ENCODE results near the gene MAGI2. TPM values are rescaled to one million over a fixed set of nuclear protein-coding genes. Genes with fewer than 3 reads are reported as not detected.

MAGI2 gene
- total RNA-seq, 1 donor from 2014 or later, result 5.4 TPM

- Histone ChIP-seq H3K27me3 (ENCODE audit: insufficient read depth, low read length) (no peaks in the 10 kb centered on the region), H3K36me3 (ENCODE audit: insufficient read depth, low read length) (no peaks in the 10 kb centered on the region), H3K9ac (ENCODE audit: low read length) (no peak overlapping the region), H3K9me3 (ENCODE audit: insufficient read depth, low read depth, low read length) (no peaks in the 10 kb centered on the region), H2AFZ (ENCODE audit: low read depth, low read length) (no peak overlapping the region), H3K27ac (ENCODE audit: low read depth, low read length) (no peak overlapping the region), H4K20me1 (ENCODE audit: insufficient read depth, low read length) (no peaks in the 10 kb centered on the region), H3K79me2 (ENCODE audit: insufficient read depth, low read length) (no peaks in the 10 kb centered on the region), H3K4me3 (ENCODE audit: insufficient read depth, low read depth, low read length) (no peak overlapping the region), H3K4me1 (ENCODE audit: insufficient read depth, low read length) (peaks cover 6% of the 10 kb centered on the region), H3K4me2 (ENCODE audit: low read length) (no peak overlapping the region)
- H3K27ac Mint-ChIP-seq (ENCODE audit: unreplicated experiment), result no peak overlapping the region
- no peaks in the 10 kb centered on the region for H3K27me3 Mint-ChIP-seq (ENCODE audit: low read depth, unreplicated experiment)
- no peaks in the 10 kb centered on the region for H3K36me3 Mint-ChIP-seq (ENCODE audit: low read depth, unreplicated experiment)
- no peaks in the 10 kb centered on the region for H3K4me1 Mint-ChIP-seq (ENCODE audit: low read depth, unreplicated experiment)
- peak; percentile 31 for DNase-seq (ENCODE audit: low read depth)
- FAIRE-seq, result peak; percentile 32
- H3K9me3 Mint-ChIP-seq (ENCODE audit: unreplicated experiment), result no peaks in the 10 kb centered on the region
- no peak overlapping the region for H3K4me3 Mint-ChIP-seq (ENCODE audit: unreplicated experiment)
- TF ChIP-seq, protein P1, sequence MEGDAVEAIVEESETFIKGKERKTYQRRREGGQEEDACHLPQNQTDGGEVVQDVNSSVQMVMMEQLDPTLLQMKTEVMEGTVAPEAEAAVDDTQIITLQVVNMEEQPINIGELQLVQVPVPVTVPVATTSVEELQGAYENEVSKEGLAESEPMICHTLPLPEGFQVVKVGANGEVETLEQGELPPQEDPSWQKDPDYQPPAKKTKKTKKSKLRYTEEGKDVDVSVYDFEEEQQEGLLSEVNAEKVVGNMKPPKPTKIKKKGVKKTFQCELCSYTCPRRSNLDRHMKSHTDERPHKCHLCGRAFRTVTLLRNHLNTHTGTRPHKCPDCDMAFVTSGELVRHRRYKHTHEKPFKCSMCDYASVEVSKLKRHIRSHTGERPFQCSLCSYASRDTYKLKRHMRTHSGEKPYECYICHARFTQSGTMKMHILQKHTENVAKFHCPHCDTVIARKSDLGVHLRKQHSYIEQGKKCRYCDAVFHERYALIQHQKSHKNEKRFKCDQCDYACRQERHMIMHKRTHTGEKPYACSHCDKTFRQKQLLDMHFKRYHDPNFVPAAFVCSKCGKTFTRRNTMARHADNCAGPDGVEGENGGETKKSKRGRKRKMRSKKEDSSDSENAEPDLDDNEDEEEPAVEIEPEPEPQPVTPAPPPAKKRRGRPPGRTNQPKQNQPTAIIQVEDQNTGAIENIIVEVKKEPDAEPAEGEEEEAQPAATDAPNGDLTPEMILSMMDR (IDR thresholded peaks at IDR 0.05; ENCODE audit: insufficient read depth, low read depth, low read length), result no peak
- TF ChIP-seq EZH2 (IDR thresholded peaks at IDR 0.05; ENCODE audit: insufficient read depth, low read length), result no peak
These were observed 1369.9 kb downstream of the MAGI2 start for GRCh38 chr7:78083476-78084120.

GRCh38 chr7:78082556-78082955, 1370.9 kb downstream of the MAGI2 start:
- no peaks in the 10 kb centered on the region for H3K36me3 Mint-ChIP-seq (ENCODE audit: low read depth, unreplicated experiment)
- H3K4me3 Mint-ChIP-seq (ENCODE audit: unreplicated experiment), result no peak overlapping the region
- peak overlapping the region; percentile 21 for H3K27ac Mint-ChIP-seq (ENCODE audit: unreplicated experiment)
- Histone ChIP-seq H4K20me1 (ENCODE audit: insufficient read depth, low read length) (no peaks in the 10 kb centered on the region), H3K4me1 (ENCODE audit: insufficient read depth, low read length) (peaks cover 6% of the 10 kb centered on the region), H2AFZ (ENCODE audit: low read depth, low read length) (no peak overlapping the region), H3K4me2 (ENCODE audit: low read length) (no peak overlapping the region), H3K27me3 (ENCODE audit: insufficient read depth, low read length) (no peaks in the 10 kb centered on the region), H3K4me3 (ENCODE audit: insufficient read depth, low read depth, low read length) (no peak overlapping the region), H3K79me2 (ENCODE audit: insufficient read depth, low read length) (no peaks in the 10 kb centered on the region), H3K36me3 (ENCODE audit: insufficient read depth, low read length) (no peaks in the 10 kb centered on the region), H3K9ac (ENCODE audit: low read length) (no peak overlapping the region), H3K27ac (ENCODE audit: low read depth, low read length) (no peak overlapping the region), H3K9me3 (ENCODE audit: insufficient read depth, low read depth, low read length) (no peaks in the 10 kb centered on the region)
- H3K4me1 Mint-ChIP-seq (ENCODE audit: low read depth, unreplicated experiment), result no peaks in the 10 kb centered on the region
- no peak for FAIRE-seq
- H3K9me3 Mint-ChIP-seq (ENCODE audit: unreplicated experiment), result no peaks in the 10 kb centered on the region
- TF ChIP-seq, protein P1 (IDR thresholded peaks at IDR 0.05; ENCODE audit: insufficient read depth, low read depth, low read length), result no peak
- TF ChIP-seq EZH2 (IDR thresholded peaks at IDR 0.05; ENCODE audit: insufficient read depth, low read length), result no peak
- DNase-seq (ENCODE audit: low read depth), result no peak
- H3K27me3 Mint-ChIP-seq (ENCODE audit: low read depth, unreplicated experiment), result no peaks in the 10 kb centered on the region

DNA sequence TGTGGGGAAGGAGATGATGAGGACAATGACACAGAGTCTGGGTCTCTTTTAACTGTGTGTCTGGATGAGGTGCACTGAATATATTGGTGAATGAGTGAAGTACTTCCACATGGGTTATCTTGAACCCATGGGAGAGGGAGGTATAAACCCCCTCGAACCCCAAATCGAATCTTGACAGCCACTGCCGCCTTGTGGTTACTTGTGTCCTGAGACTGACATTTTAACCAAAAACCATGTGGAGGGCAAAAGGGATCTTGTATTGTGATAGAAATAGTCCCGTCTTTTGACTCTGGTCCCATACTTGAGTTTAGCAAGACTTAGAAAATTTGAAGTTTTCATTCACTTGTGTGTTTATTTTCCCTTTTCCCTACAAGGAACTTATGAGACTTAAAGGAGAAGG, 1371.6 kb downstream of the MAGI2 start:
- Mint-ChIP-seq H3K27ac (ENCODE audit: unreplicated experiment) (no peak overlapping the region), H3K27me3 (ENCODE audit: low read depth, unreplicated experiment) (no peaks in the 10 kb centered on the region), H3K4me3 (ENCODE audit: unreplicated experiment) (no peak overlapping the region), H3K4me1 (ENCODE audit: low read depth, unreplicated experiment) (no peaks in the 10 kb centered on the region), H3K36me3 (ENCODE audit: low read depth, unreplicated experiment) (no peaks in the 10 kb centered on the region), H3K9me3 (ENCODE audit: unreplicated experiment) (no peaks in the 10 kb centered on the region)
- TF ChIP-seq EZH2 (IDR thresholded peaks at IDR 0.05; ENCODE audit: insufficient read depth, low read length), result no peak
- TF ChIP-seq, protein P1 (IDR thresholded peaks at IDR 0.05; ENCODE audit: insufficient read depth, low read depth, low read length), result no peak
- Histone ChIP-seq H3K9me3 (ENCODE audit: insufficient read depth, low read depth, low read length) (no peaks in the 10 kb centered on the region), H4K20me1 (ENCODE audit: insufficient read depth, low read length) (no peaks in the 10 kb centered on the region), H3K4me1 (ENCODE audit: insufficient read depth, low read length) (peaks cover 6% of the 10 kb centered on the region), H3K9ac (ENCODE audit: low read length) (no peak overlapping the region), H3K4me2 (ENCODE audit: low read length) (no peak overlapping the region), H3K27me3 (ENCODE audit: insufficient read depth, low read length) (no peaks in the 10 kb centered on the region), H3K4me3 (ENCODE audit: insufficient read depth, low read depth, low read length) (no peak overlapping the region), H3K36me3 (ENCODE audit: insufficient read depth, low read length) (no peaks in the 10 kb centered on the region), H3K27ac (ENCODE audit: low read depth, low read length) (no peak overlapping the region), H2AFZ (ENCODE audit: low read depth, low read length) (no peak overlapping the region), H3K79me2 (ENCODE audit: insufficient read depth, low read length) (no peaks in the 10 kb centered on the region)
- no peak for FAIRE-seq
- DNase-seq (ENCODE audit: low read depth), result no peak

Measured in astrocyte (in vitro differentiated cells and primary cell).